ENCODE data around the gene ACSL3. TPM values are rescaled to one million over a fixed set of nuclear protein-coding genes. Genes with fewer than 3 reads are reported as not detected.

Gene ACSL3
- total RNA-seq, 3 donors from 2014 or later (not counting 1 experiment from before 2014, with no cell fraction given), result 55.4 to 86.6 (median 66.7) TPM

GRCh38 chr2:222944552-222944951, 83.7 kb downstream of the ACSL3 start:
- TF ChIP-seq CTCF (IDR thresholded peaks at IDR 0.05), result no peak
- H3K27ac Mint-ChIP-seq, result no peak overlapping the region
- DNase-seq, result no peak
- no peak for ATAC-seq
- no peaks in the 10 kb centered on the region for H3K9me3 Mint-ChIP-seq
- Histone ChIP-seq H3K4me3 (ENCODE audit: low read length) (no peak overlapping the region), H3K27me3 (ENCODE audit: control insufficient read depth, insufficient read depth, low read length) (no peaks in the 10 kb centered on the region), H3K36me3 (ENCODE audit: control insufficient read depth, insufficient read depth, low read length) (peaks cover 13% of the 10 kb centered on the region), H3K4me1 (ENCODE audit: control insufficient read depth, insufficient read depth, low read length) (no peaks in the 10 kb centered on the region), H3K27ac (ENCODE audit: low read length) (no peak overlapping the region), H3K9me3 (ENCODE audit: control insufficient read depth, insufficient read depth, low read length) (no peaks in the 10 kb centered on the region)
- H3K4me3 Mint-ChIP-seq, result no peak overlapping the region
- no peaks in the 10 kb centered on the region for H3K36me3 Mint-ChIP-seq
- no peaks in the 10 kb centered on the region for H3K27me3 Mint-ChIP-seq (ENCODE audit: low read depth in 2 of 2)
- intact Hi-C loops (cut with micrococcal nuclease), result no loop called here
- H3K4me1 Mint-ChIP-seq, result no peaks in the 10 kb centered on the region
- 100% methylated on average over 1 of the region's 1 CpG for WGBS (ENCODE audit: insufficient coverage)

GRCh38 chr2:222944971-222945740, 84.3 kb downstream of the ACSL3 start:
- peaks cover 8% of the 10 kb centered on the region for H3K36me3 ChIP-seq (ENCODE audit: control insufficient read depth, insufficient read depth, low read length)
- TF ChIP-seq CTCF (IDR thresholded peaks at IDR 0.05), result no peak
- Mint-ChIP-seq H3K4me3 (no peak overlapping the region), H3K27ac (no peak overlapping the region), H3K36me3 (no peaks in the 10 kb centered on the region), H3K4me1 (no peaks in the 10 kb centered on the region), H3K9me3 (no peaks in the 10 kb centered on the region), H3K27me3 (ENCODE audit: low read depth in 2 of 2) (no peaks in the 10 kb centered on the region)
- H3K9me3 ChIP-seq (ENCODE audit: control insufficient read depth, insufficient read depth, low read length), result no peaks in the 10 kb centered on the region
- no peaks in the 10 kb centered on the region for H3K27me3 ChIP-seq (ENCODE audit: control insufficient read depth, insufficient read depth, low read length)
- 90% methylated on average over 3 of the region's 5 CpGs for WGBS (ENCODE audit: insufficient coverage)
- ATAC-seq (no peak), DNase-seq (no peak)
- H3K27ac ChIP-seq (ENCODE audit: low read length), result no peak overlapping the region
- no peaks in the 10 kb centered on the region for H3K4me1 ChIP-seq (ENCODE audit: control insufficient read depth, insufficient read depth, low read length)
- H3K4me3 ChIP-seq (ENCODE audit: low read length), result no peak overlapping the region
- intact Hi-C loops (cut with micrococcal nuclease), result no loop called here

GRCh38 chr2:222945887-222946286, 85.1 kb downstream of the ACSL3 start:
- ATAC-seq (no peak), DNase-seq (no peak)
- WGBS (ENCODE audit: insufficient coverage), result 89% methylated on average over 5 of the region's 8 CpGs
- TF ChIP-seq CTCF (IDR thresholded peaks at IDR 0.05), result no peak
- no peaks in the 10 kb centered on the region for H3K27me3 ChIP-seq (ENCODE audit: control insufficient read depth, insufficient read depth, low read length)
- H3K27ac ChIP-seq (ENCODE audit: low read length), result no peak overlapping the region
- no peaks in the 10 kb centered on the region for H3K4me1 Mint-ChIP-seq
- peaks cover 5% of the 10 kb centered on the region for H3K36me3 ChIP-seq (ENCODE audit: control insufficient read depth, insufficient read depth, low read length)
- no peak overlapping the region for H3K27ac Mint-ChIP-seq
- no peaks in the 10 kb centered on the region for H3K9me3 Mint-ChIP-seq
- H3K4me3 Mint-ChIP-seq, result no peak overlapping the region
- intact Hi-C loops (cut with micrococcal nuclease), result no loop called here
- no peaks in the 10 kb centered on the region for H3K36me3 Mint-ChIP-seq
- peaks cover 0 to 2% of the 10 kb centered on the region in 2 donors for H3K27me3 Mint-ChIP-seq (ENCODE audit: low read depth in 2 of 2)
- no peaks in the 10 kb centered on the region for H3K9me3 ChIP-seq (ENCODE audit: control insufficient read depth, insufficient read depth, low read length)
- no peaks in the 10 kb centered on the region for H3K4me1 ChIP-seq (ENCODE audit: control insufficient read depth, insufficient read depth, low read length)
- H3K4me3 ChIP-seq (ENCODE audit: low read length), result no peak overlapping the region
